ACC112 (cell line): ENCODE results near the gene GLIS1.

Experiments
- H2AFZ ChIP-seq: fragments of 200-600 bp; sonication (generic); one replicate; pipeline ENCODE4 v1.6.0; 2017; ENCODE audit warnings: antibody characterized with exemption, low read length; ENCODE audit not compliant: unreplicated experiment
- H3K27ac ChIP-seq: fragments of 200-600 bp; sonication (generic); 2 replicates; pipeline ENCODE4 v1.5.1; 2014; ENCODE audit warnings: low read depth, mild to moderate bottlenecking, antibody characterized with exemption, low read length, moderate library complexity
- H3K27me3 ChIP-seq: fragments of 200-600 bp; sonication (generic); 2 replicates; pipeline ENCODE4 v1.6.1; 2014; ENCODE audit warnings: mild to moderate bottlenecking, antibody characterized with exemption, low read length, moderate library complexity, mixed read lengths; ENCODE audit not compliant: insufficient read depth
- H3K36me3 ChIP-seq: fragments of 200-600 bp; sonication (generic); 2 replicates; pipeline ENCODE4 v1.6.1; 2016; ENCODE audit warnings: mild to moderate bottlenecking, antibody characterized with exemption, low read length, moderate library complexity, mixed read lengths; ENCODE audit not compliant: insufficient read depth
- H3K4me1 ChIP-seq: fragments of 200-600 bp; sonication (generic); one replicate; pipeline ENCODE4 v1.6.1; 2016; ENCODE audit warnings: low read length, mixed read lengths; ENCODE audit not compliant: insufficient read depth, unreplicated experiment, control insufficient read depth
- H3K4me3 ChIP-seq: fragments of 200-600 bp; sonication (generic); 2 replicates; pipeline ENCODE4 v1.5.1; 2014; ENCODE audit warnings: mild to moderate bottlenecking, low read depth, low read length
- H3K79me2 ChIP-seq: fragments of 200-600 bp; sonication (generic); one replicate; pipeline ENCODE4 v1.6.0; 2016; ENCODE audit warnings: low read length; ENCODE audit not compliant: control insufficient read depth, unreplicated experiment, insufficient read depth

GLIS1 gene

GRCh38 chr1:53535846-53536245 lies 203.1 kb downstream of the GLIS1 start:
- H2AFZ ChIP-seq: no peak overlapping the region
- H3K4me3 ChIP-seq: no peak overlapping the region
- no peak overlapping the region for H3K27ac ChIP-seq
- H3K36me3 ChIP-seq: no peaks in the 10 kb centered on the region
- H3K4me1 ChIP-seq: peaks cover 4% of the 10 kb centered on the region
- no peaks in the 10 kb centered on the region for H3K79me2 ChIP-seq
- no peaks in the 10 kb centered on the region for H3K27me3 ChIP-seq

DNA sequence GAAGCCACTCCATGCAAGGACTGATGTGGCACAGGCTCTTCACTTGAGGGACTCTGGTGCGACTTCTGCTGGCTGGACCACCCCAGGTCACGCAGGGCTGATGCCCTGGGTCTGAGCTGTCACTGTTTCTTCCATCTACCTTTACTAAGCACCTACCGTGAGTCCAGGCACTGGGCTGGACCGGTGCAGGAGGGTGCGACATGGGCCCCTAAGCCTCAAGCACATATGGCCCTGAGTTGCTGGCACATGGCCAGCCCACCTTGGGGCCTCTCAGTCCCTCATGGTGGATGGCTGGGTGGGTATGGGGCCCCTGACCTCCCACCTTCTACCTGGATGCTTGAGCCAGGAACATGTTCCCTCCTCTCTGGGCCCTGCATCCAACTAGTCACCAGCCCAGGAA lies 203.7 kb downstream of the GLIS1 start:
- H3K4me1 ChIP-seq: peaks cover 4% of the 10 kb centered on the region
- H3K36me3 ChIP-seq: no peaks in the 10 kb centered on the region
- no peaks in the 10 kb centered on the region for H3K79me2 ChIP-seq
- H3K27ac ChIP-seq: no peak overlapping the region
- no peak overlapping the region for H2AFZ ChIP-seq
- no peaks in the 10 kb centered on the region for H3K27me3 ChIP-seq
- H3K4me3 ChIP-seq: no peak overlapping the region

DNA sequence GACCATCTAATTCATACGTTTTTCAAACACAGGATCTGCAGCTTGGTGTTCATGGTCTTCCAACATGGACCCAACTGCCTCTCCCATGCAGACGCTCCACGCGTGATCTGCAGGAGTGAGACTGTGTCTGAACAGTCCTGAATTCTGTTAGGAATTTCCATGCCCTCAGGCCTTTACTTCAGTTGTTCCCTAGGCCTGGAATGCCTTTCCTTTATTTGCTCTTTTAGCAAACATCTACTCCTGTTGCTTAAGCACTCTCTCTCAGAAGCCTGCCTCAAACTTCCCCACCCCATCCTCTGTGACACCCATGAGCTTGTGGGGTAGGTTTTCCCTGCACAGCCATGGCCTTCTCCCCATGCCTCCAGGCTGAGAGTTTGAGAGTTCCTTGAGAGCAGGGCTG lies 206.1 kb downstream of the GLIS1 start:
- Histone ChIP-seq H3K36me3 (no peaks in the 10 kb centered on the region), H3K4me1 (peaks cover 4% of the 10 kb centered on the region), H3K27ac (no peak overlapping the region), H3K27me3 (no peaks in the 10 kb centered on the region), H2AFZ (no peak overlapping the region), H3K4me3 (no peak overlapping the region), H3K79me2 (no peaks in the 10 kb centered on the region)

DNA sequence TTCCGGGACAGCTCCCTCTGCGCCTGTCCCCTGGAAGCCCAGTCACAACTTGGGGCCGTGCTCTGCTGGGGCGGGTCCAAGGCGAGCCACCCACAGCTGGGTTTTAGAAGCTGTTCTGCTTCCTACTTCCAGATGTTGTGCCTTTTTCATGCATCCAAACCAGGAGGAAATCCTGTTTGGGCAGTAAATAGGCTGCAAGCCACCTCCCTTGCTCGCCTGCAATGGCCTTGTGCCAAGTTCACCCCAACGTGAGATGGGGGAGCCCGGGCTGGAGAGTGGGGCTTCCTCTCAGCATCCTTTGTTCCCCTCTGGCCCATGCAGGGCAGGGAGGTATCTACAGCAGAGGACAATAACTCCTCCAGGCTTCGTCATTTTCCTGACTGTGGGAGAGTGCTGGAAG lies 206.6 kb downstream of the GLIS1 start:
- Histone ChIP-seq H3K79me2 (no peaks in the 10 kb centered on the region), H3K4me1 (peaks cover 4% of the 10 kb centered on the region), H3K36me3 (no peaks in the 10 kb centered on the region), H3K27me3 (no peaks in the 10 kb centered on the region), H3K4me3 (no peak overlapping the region), H2AFZ (no peak overlapping the region), H3K27ac (no peak overlapping the region)

DNA sequence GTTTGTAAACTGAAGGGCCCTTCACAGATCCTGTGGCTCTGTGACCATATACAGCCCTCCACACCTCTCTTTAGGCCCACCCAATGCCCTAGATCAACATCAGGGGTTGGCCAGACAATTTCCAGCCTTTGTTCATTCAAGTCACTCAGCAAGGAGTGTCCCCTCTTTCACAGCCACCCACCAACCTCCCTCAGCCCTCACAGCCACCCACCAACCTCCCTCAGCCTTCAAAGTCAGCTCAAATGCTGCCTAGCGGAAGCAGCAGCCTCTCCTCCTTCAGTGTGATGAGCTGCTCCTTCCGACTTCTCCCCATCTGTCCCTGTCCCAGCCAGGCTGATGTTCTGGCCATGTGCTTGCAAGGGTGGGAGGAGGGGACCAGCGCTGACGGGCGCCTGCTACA lies 208.4 kb downstream of the GLIS1 start:
- Histone ChIP-seq H3K36me3 (no peaks in the 10 kb centered on the region), H2AFZ (no peak overlapping the region), H3K27me3 (no peaks in the 10 kb centered on the region)

GRCh38 chr1:53529555-53529954 lies 209.4 kb downstream of the GLIS1 start:
- Histone ChIP-seq H3K27ac (no peak overlapping the region), H3K4me1 (no peaks in the 10 kb centered on the region), H3K79me2 (no peaks in the 10 kb centered on the region), H3K27me3 (no peaks in the 10 kb centered on the region), H2AFZ (no peak overlapping the region), H3K4me3 (no peak overlapping the region), H3K36me3 (no peaks in the 10 kb centered on the region)

More for the DNA sequence above, 208.4 kb downstream of the GLIS1 start:
- Histone ChIP-seq H3K79me2 (no peaks in the 10 kb centered on the region), H3K4me3 (no peak overlapping the region), H3K27ac (no peak overlapping the region), H3K4me1 (no peaks in the 10 kb centered on the region)

- no peak overlapping the region for H3K27ac ChIP-seq
- no peak overlapping the region for H2AFZ ChIP-seq
- H3K36me3 ChIP-seq: no peaks in the 10 kb centered on the region
- H3K27me3 ChIP-seq: no peaks in the 10 kb centered on the region
- no peaks in the 10 kb centered on the region for H3K79me2 ChIP-seq
- H3K4me3 ChIP-seq: no peak overlapping the region
- no peaks in the 10 kb centered on the region for H3K4me1 ChIP-seq
These were observed 211.6 kb downstream of the GLIS1 start for GRCh38 chr1:53527368-53527767.

DNA sequence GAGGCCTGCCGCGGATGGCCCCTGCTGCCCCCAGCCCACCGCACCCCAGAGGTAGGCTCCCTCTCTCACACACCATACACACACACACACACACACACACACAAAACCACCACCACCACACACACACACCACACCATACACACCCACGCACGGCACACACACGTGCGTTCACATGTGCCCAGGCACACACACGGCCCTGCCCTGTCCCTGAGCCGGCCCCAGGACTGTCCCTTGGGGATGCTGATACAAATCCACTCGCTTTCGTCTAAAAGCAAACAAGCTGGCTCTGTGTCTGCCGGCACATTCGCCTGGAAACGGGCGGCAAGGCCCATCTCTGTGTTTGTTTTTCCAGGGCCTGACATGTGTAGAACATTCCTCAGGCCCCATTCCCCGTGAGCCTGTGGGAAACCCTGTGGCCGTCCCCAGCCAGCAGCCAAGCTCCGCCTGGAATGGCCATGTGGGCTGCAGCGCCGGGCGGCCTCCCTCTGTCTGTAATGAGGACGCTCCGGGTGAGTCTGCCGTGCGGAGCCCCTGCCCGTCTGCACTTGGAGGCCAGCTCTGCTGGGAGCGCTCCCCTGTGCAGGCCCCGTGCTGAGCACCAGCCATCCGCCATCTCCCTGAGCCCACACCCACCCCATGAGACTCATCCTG lies 212.4 kb downstream of the GLIS1 start:
- Histone ChIP-seq H2AFZ (no peak overlapping the region), H3K36me3 (no peaks in the 10 kb centered on the region), H3K27ac (no peak overlapping the region), H3K27me3 (no peaks in the 10 kb centered on the region), H3K79me2 (no peaks in the 10 kb centered on the region), H3K4me3 (no peak overlapping the region), H3K4me1 (no peaks in the 10 kb centered on the region)

- Histone ChIP-seq H3K4me1 (no peaks in the 10 kb centered on the region), H2AFZ (no peak overlapping the region), H3K4me3 (no peak overlapping the region), H3K27ac (no peak overlapping the region), H3K79me2 (no peaks in the 10 kb centered on the region), H3K36me3 (no peaks in the 10 kb centered on the region), H3K27me3 (no peaks in the 10 kb centered on the region)
These were observed 213.4 kb downstream of the GLIS1 start for GRCh38 chr1:53525595-53525994.

DNA sequence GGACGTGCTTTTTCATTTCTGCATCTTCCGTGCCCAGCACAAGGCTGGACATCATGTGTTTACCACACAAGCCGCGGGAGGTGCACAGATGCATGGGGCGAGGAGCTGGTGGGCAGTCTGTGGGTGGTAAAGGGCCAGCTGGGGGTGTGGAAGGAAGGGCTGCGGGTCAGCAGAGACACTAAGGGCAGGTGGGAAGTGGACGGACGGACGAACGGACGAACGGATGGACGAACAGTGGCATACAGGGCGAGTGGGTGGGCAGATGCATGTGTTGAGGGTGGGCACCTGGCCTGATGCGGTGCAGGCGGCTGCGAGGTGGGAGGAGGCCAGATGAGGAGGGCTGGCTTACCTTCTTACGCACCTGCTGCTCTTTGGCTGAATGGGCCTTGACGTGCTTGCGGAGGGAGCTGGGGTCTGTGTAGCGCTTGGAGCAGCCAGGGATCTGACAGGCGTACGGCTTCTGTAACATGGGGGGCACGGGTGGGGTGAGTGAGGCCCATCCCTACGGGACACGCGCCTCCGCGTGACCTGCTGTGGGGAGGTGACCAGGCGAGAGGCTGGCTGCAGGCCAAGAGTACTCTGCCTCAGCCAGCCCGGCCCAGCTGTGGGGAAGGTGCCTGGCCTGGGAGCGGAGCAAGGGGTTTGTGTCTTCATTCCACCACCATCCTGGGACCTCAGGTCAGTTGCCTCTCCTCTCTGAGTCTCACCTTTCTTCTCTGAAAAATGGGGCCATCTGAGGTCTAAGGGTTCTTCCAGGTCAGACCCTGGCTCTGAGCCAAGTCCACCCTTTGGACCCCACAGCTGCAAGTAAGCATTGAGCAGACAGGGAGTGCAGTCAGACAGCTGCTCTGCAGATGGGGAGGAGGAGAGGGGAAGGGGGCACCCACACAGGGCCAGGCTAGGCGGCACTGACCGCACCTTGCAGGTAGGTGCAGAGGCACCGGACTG lies 214.3 kb downstream of the GLIS1 start:
- Histone ChIP-seq H2AFZ (no peak overlapping the region), H3K27ac (no peak overlapping the region), H3K4me1 (no peaks in the 10 kb centered on the region), H3K79me2 (no peaks in the 10 kb centered on the region), H3K27me3 (no peaks in the 10 kb centered on the region), H3K4me3 (no peak overlapping the region), H3K36me3 (no peaks in the 10 kb centered on the region)
